CD4-positive, alpha-beta T cell (primary cell): ENCODE measurements around the gene ZNF710. TPM values are rescaled to one million over a fixed set of nuclear protein-coding genes. Genes with fewer than 3 reads are reported as not detected.

ENCODE experiments used
- ATAC-seq: fragments of 200-7000 bp; cut with Tn5 transposase; one replicate; pipeline ENCODE4 v1.10.0; 2022; ENCODE audit warnings: mild to moderate bottlenecking; ENCODE audit not compliant: poor library complexity
- CTCF ChIA-PET: fragments of 350-600 bp; sonication (Branson Sonifier 250); formaldehyde crosslinking; loops from one replicate; lab custom pipeline; 2021; ENCODE audit warnings: antibody characterized with exemption, inconsistent platforms; lab: Charles Lee
- POLR2A ChIA-PET: fragments of 350-600 bp; sonication (Branson Sonifier 250); formaldehyde crosslinking; loops from one replicate; lab custom pipeline; 2021; ENCODE audit warnings: antibody characterized with exemption, inconsistent platforms; lab: Charles Lee
- DNase-seq, 14 experiments: peaks; one replicate each; pipeline ENCODE4 v3.0.0-alpha.2; 2013 to 2020; ENCODE audit warnings: mixed read lengths in 2 of 14
- H3K27ac ChIP-seq, 2 donors: one replicate each; pipeline versions ENCODE4 v1.5.1 to v1.7.0; 2013; ENCODE audit warnings: low read length in 2 of 2, low read depth in 1 of 2, mild to moderate bottlenecking in 1 of 2
- H3K27me3 ChIP-seq, 2 experiments: 1 replicate in 1 of 2; 2 replicates in 1 of 2; pipeline versions ENCODE4 v1.6.1 to v1.7.0; 2013; ENCODE audit warnings: low read length in 2 of 2, control low read depth in 1 of 2, mild to moderate bottlenecking in 1 of 2, moderate library complexity in 1 of 2; ENCODE audit not compliant: insufficient read depth in 2 of 2, control insufficient read depth in 1 of 2
- H3K36me3 ChIP-seq: one replicate; pipeline ENCODE4 v1.6.1; 2013; ENCODE audit warnings: low read length, control low read depth; ENCODE audit not compliant: insufficient read depth
- H3K4me1 ChIP-seq: one replicate; pipeline ENCODE4 v1.6.1; 2013; ENCODE audit warnings: low read length, control low read depth; ENCODE audit not compliant: insufficient read depth
- H3K4me3 ChIP-seq: one replicate; pipeline ENCODE4 v1.5.1; 2013; ENCODE audit warnings: mild to moderate bottlenecking, low read length, moderate library complexity
- H3K9me3 ChIP-seq, 2 experiments: 1 replicate in 1 of 2; 2 replicates in 1 of 2; pipeline versions ENCODE4 v1.6.1 to v1.7.0; 2013; ENCODE audit warnings: low read length in 2 of 2, mild to moderate bottlenecking in 2 of 2, control low read depth in 1 of 2, moderate library complexity in 1 of 2; ENCODE audit not compliant: control insufficient read depth in 1 of 2, insufficient read depth in 1 of 2
- H3K27ac Mint-ChIP-seq: one replicate; pipeline ENCODE4 v1.8.0; 2020; ENCODE audit warnings: mixed read lengths
- H3K27me3 Mint-ChIP-seq: one replicate; pipeline ENCODE4 v1.8.0; 2021; ENCODE audit warnings: mixed read lengths
- H3K36me3 Mint-ChIP-seq: one replicate; pipeline ENCODE4 v1.8.0; 2021; ENCODE audit warnings: low read depth, mixed read lengths
- H3K4me1 Mint-ChIP-seq: one replicate; pipeline ENCODE4 v1.8.0; 2021; ENCODE audit warnings: low read depth, mixed read lengths
- H3K4me3 Mint-ChIP-seq: one replicate; pipeline ENCODE4 v1.8.0; 2020; ENCODE audit warnings: mild to moderate bottlenecking, mixed read lengths
- H3K9me3 Mint-ChIP-seq: one replicate; pipeline ENCODE4 v1.8.0; 2020; ENCODE audit warnings: mixed read lengths
- intact Hi-C, 2 experiments: fragments of 100-400 bp; cut with DNase I in 1 of 2; cut with micrococcal nuclease in 1 of 2; formaldehyde crosslinking; loops; one replicate each; pipeline versions ENCODE4 v1.15.1 to v1.9.0; 2023 to 2025; cut with DNase I, micrococcal nuclease
- total RNA-seq, 174 experiments: library from RNA in 2 of 174; stranded (reverse) in 2 of 174; gene quantifications; one replicate each; pipeline ENCODE4 v1.2.3 and lab custom pipeline; 2021 to 2026
- TF ChIP-seq, protein P1 (sequence below): fragments of 200-600 bp; IDR thresholded peaks from one replicate; pipeline ENCODE4 v1.8.0; 2022; ENCODE audit warnings: antibody characterized with exemption, mild to moderate bottlenecking

The ZNF710 gene
- total RNA-seq, 2 experiments from 2014 or later = 6.5 to 7.7 TPM

DNA sequence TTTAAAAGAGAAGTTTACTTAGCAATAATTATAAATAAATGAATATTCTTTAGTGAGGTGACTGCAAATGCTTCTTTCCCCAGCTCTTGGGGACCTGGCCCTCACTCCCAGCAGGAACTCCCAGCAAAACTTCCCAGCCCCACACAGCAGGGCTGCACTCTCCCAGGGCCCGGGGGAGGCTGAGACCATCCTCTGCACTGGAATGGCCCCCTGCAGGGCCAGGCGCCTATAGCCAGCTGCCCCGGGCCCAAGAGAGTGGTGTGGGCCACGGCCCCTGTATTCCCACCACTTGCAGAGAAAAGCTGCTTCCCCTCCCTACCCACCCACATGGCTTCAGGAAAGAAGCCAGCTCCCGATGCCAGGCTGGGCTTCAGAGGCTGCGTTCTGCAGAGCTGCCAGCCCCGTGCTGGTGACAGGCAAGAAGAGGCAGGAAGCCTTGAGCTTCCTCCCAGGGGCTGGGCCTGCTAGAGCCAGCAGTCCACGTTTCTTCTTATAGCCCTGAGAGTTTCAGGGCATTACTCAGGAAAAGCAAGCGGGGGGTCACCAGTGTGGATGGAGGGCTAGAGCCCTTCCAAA is 81.1 kb downstream of the ZNF710 start:
- Histone ChIP-seq H3K27me3 (no peaks in the 10 kb centered on the region), H3K4me3 (no peak overlapping the region), H3K9me3 (no peaks in the 10 kb centered on the region), H3K27ac (no peak overlapping the region), H3K36me3 (peaks cover 69% of the 10 kb centered on the region), H3K4me1 (peaks cover 3% of the 10 kb centered on the region)
- Mint-ChIP-seq H3K27ac (peak overlapping the region; percentile 51), H3K4me3 (no peak overlapping the region), H3K9me3 (no peaks in the 10 kb centered on the region), H3K27me3 (no peaks in the 10 kb centered on the region), H3K36me3 (peaks cover 66% of the 10 kb centered on the region), H3K4me1 (peaks cover 8% of the 10 kb centered on the region)
- TF ChIP-seq, protein P1, sequence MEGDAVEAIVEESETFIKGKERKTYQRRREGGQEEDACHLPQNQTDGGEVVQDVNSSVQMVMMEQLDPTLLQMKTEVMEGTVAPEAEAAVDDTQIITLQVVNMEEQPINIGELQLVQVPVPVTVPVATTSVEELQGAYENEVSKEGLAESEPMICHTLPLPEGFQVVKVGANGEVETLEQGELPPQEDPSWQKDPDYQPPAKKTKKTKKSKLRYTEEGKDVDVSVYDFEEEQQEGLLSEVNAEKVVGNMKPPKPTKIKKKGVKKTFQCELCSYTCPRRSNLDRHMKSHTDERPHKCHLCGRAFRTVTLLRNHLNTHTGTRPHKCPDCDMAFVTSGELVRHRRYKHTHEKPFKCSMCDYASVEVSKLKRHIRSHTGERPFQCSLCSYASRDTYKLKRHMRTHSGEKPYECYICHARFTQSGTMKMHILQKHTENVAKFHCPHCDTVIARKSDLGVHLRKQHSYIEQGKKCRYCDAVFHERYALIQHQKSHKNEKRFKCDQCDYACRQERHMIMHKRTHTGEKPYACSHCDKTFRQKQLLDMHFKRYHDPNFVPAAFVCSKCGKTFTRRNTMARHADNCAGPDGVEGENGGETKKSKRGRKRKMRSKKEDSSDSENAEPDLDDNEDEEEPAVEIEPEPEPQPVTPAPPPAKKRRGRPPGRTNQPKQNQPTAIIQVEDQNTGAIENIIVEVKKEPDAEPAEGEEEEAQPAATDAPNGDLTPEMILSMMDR = no peak
- ATAC-seq (no peak), DNase-seq (no peak)
- intact Hi-C loops = no loop called here
- POLR2A ChIA-PET = no interaction called here
- CTCF ChIA-PET = no interaction called here

DNA sequence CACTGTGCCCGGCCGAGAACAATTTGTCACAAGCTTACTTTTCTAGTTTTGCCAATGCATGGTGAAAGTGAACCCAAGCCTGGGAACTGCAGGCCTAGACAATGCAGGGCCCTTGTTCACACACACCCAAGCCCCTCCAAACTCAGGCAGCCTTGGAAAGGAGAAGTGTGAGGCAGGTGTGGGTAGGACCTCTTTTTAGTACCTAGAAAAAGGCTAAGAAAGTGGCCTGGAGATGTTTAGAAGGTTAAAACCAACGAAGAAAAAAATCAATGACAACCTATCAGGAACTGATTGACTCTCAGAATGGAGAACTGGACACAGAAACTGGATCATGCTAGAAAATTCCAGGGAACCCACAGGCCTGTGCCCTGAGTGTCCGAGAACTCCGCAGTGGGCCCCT is 82.3 kb downstream of the ZNF710 start:
- Mint-ChIP-seq H3K27me3 (no peaks in the 10 kb centered on the region), H3K9me3 (no peaks in the 10 kb centered on the region), H3K36me3 (peaks cover 78% of the 10 kb centered on the region), H3K4me1 (peaks cover 9% of the 10 kb centered on the region), H3K27ac (no peak overlapping the region), H3K4me3 (no peak overlapping the region)
- ChIA-PET CTCF (interaction anchor here (0.8 kb wide), 1 partner anchor 210 kb away, joined by 3 read pairs; no protein-coding TSS in a partner anchor), POLR2A (no interaction called here)
- TF ChIP-seq, protein P1 = no peak
- Histone ChIP-seq H3K4me1 (peaks cover 6% of the 10 kb centered on the region), H3K4me3 (no peak overlapping the region), H3K27me3 (no peaks in the 10 kb centered on the region), H3K36me3 (peaks cover 78% of the 10 kb centered on the region), H3K9me3 (no peaks in the 10 kb centered on the region), H3K27ac (no peak overlapping the region)
- intact Hi-C loops = no loop called here
- ATAC-seq (no peak), DNase-seq (no peak)

DNA sequence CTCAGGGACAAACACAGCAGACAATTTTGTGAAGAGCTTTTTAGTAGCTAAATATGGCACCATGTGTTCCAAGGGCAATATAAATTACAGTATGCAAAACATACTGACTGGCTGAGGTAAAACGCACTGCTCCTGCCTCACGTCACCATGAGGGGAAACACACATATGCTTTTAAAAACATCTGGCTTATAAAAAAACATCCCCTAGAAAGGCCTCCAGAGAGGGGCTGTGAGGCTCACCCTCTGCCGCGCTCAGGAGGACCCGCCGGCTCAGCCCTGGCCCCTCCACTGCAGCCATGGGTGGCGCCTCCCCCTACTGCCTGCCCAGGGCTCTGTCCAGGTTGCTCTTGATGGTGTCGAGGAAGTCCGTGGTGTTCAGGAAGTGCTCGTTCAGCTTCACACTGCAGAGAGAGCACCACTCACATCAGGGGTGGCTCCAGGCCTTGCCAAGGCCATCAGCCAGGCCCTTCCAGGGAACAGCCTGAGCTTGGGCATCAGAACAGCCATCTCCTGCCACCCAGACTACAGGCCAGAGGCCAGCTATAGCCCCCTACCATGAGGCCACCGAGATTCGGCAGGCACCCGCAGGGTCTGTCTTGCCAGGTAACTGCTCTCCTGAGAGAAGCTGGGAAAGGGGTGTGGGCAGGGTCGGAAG is 83.0 kb downstream of the ZNF710 start:
- H3K36me3 ChIP-seq = peaks cover 83% of the 10 kb centered on the region
- no peak overlapping the region for H3K4me3 Mint-ChIP-seq
- H3K9me3 Mint-ChIP-seq = no peaks in the 10 kb centered on the region
- intact Hi-C loops = no loop called here
- DNase-seq (no peak), ATAC-seq (no peak)
- H3K27me3 Mint-ChIP-seq = no peaks in the 10 kb centered on the region
- H3K4me1 Mint-ChIP-seq = peaks cover 9% of the 10 kb centered on the region
- ChIA-PET CTCF (interaction anchor here (2.1 kb wide), 1 partner anchor 8 kb away, joined by 4 read pairs; no protein-coding TSS in a partner anchor), POLR2A (interaction anchor here (0.9 kb wide), 1 partner anchor 16 kb away, joined by 3 read pairs; no protein-coding TSS in a partner anchor)
- H3K27ac ChIP-seq = no peak overlapping the region
- H3K4me1 ChIP-seq = peaks cover 6% of the 10 kb centered on the region
- peaks cover 77% of the 10 kb centered on the region for H3K36me3 Mint-ChIP-seq
- no peak overlapping the region for H3K27ac Mint-ChIP-seq
- TF ChIP-seq, protein P1 = no peak
- no peaks in the 10 kb centered on the region for H3K9me3 ChIP-seq
- no peaks in the 10 kb centered on the region for H3K27me3 ChIP-seq
- H3K4me3 ChIP-seq = no peak overlapping the region
